ENCODE results near the gene ACOX2.

The ACOX2 gene

GRCh38 chr3:58490860-58491501, 46.0 kb downstream of the ACOX2 start:
- peaks cover 40% of the 10 kb centered on the region for H3K79me2 ChIP-seq (ENCODE audit: control insufficient read depth, low read length)
- no peak for TF ChIP-seq EZH2phosphoT487 (IDR thresholded peaks at IDR 0.05; ENCODE audit: borderline replicate concordance, low read length)
- TF ChIP-seq, protein P1, sequence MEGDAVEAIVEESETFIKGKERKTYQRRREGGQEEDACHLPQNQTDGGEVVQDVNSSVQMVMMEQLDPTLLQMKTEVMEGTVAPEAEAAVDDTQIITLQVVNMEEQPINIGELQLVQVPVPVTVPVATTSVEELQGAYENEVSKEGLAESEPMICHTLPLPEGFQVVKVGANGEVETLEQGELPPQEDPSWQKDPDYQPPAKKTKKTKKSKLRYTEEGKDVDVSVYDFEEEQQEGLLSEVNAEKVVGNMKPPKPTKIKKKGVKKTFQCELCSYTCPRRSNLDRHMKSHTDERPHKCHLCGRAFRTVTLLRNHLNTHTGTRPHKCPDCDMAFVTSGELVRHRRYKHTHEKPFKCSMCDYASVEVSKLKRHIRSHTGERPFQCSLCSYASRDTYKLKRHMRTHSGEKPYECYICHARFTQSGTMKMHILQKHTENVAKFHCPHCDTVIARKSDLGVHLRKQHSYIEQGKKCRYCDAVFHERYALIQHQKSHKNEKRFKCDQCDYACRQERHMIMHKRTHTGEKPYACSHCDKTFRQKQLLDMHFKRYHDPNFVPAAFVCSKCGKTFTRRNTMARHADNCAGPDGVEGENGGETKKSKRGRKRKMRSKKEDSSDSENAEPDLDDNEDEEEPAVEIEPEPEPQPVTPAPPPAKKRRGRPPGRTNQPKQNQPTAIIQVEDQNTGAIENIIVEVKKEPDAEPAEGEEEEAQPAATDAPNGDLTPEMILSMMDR (IDR thresholded peaks at IDR 0.05; ENCODE audit: low read depth, low read length, poor library complexity, severe bottlenecking), result no peak
- H3K27ac ChIP-seq (ENCODE audit: low read depth, low read length), result no peak overlapping the region
- H3K4me1 ChIP-seq (ENCODE audit: control insufficient read depth, low read length), result peaks cover 39% of the 10 kb centered on the region
- H3F3A ChIP-seq (ENCODE audit: control insufficient read depth, insufficient read depth), result peaks cover 5% of the 10 kb centered on the region; the same call in 1 of the 2 replicates
- H3K36me3 ChIP-seq (ENCODE audit: control insufficient read depth, low read length), result no peaks in the 10 kb centered on the region; the same call in 1 of the 2 replicates
- peak overlapping the region; percentile 78 for H3K4me2 ChIP-seq (ENCODE audit: low read length)
- H3K27me3 ChIP-seq (ENCODE audit: control insufficient read depth, low read length), result peaks cover 35% of the 10 kb centered on the region
- peak overlapping the region; percentile 72 for H3K4me3 ChIP-seq (ENCODE audit: low read length)
- no peaks in the 10 kb centered on the region for H3K9me2 ChIP-seq (replicated peaks; ENCODE audit: control insufficient read depth, low read length)
- H3K9me3 ChIP-seq (ENCODE audit: control insufficient read depth, insufficient read depth, low read length), result no peaks in the 10 kb centered on the region
- H4K20me1 ChIP-seq (ENCODE audit: control insufficient read depth, insufficient read depth, low read depth, low read length), result no peaks in the 10 kb centered on the region; the same call in 1 of the 2 replicates

DNA sequence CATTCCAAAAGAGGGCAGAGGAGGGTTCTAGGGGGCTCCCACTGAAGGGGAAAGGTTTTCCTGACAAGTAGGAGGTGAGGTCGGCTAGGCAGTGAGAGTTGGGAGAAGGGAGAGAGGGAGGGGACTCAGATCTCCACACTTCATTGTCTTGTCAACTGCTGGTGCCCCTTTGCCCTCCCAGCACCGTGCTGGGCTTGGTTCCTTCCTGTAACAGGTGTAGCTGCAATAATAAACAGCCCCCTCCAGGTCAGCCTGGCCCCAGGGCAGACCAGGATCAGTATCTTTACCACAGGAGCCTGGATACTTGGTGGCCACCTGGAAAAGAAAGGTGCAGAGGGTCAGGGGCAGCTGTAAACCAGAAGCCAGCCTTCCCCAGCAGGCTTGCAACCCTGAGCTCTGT, 48.0 kb downstream of the ACOX2 start:
- no peak overlapping the region for H3K4me3 ChIP-seq (ENCODE audit: low read length)
- no peaks in the 10 kb centered on the region for H3K9me2 ChIP-seq (replicated peaks; ENCODE audit: control insufficient read depth, low read length)
- no peak for TF ChIP-seq EZH2phosphoT487 (IDR thresholded peaks at IDR 0.05; ENCODE audit: borderline replicate concordance, low read length)
- TF ChIP-seq, protein P1 (IDR thresholded peaks at IDR 0.05; ENCODE audit: low read depth, low read length, poor library complexity, severe bottlenecking), result no peak
- peaks cover 35% of the 10 kb centered on the region for H3K27me3 ChIP-seq (ENCODE audit: control insufficient read depth, low read length)
- H3K36me3 ChIP-seq (ENCODE audit: control insufficient read depth, low read length), result no peaks in the 10 kb centered on the region
- H3K4me1 ChIP-seq (ENCODE audit: control insufficient read depth, low read length), result peaks cover 18% of the 10 kb centered on the region
- H3K9me3 ChIP-seq (ENCODE audit: control insufficient read depth, insufficient read depth, low read length), result no peaks in the 10 kb centered on the region
- no peak overlapping the region for H3K4me2 ChIP-seq (ENCODE audit: low read length)
- no peaks in the 10 kb centered on the region; the same call in 1 of the 2 replicates for H4K20me1 ChIP-seq (ENCODE audit: control insufficient read depth, insufficient read depth, low read depth, low read length)
- H3F3A ChIP-seq (ENCODE audit: control insufficient read depth, insufficient read depth), result peaks cover 5% of the 10 kb centered on the region; the same call in 1 of the 2 replicates
- H3K79me2 ChIP-seq (ENCODE audit: control insufficient read depth, low read length), result peaks cover 20% of the 10 kb centered on the region
- H3K27ac ChIP-seq (ENCODE audit: low read depth, low read length), result no peak overlapping the region

- Histone ChIP-seq H3K4me3 (ENCODE audit: low read length) (no peak overlapping the region), H3K36me3 (ENCODE audit: control insufficient read depth, low read length) (no peaks in the 10 kb centered on the region), H3K9me3 (ENCODE audit: control insufficient read depth, insufficient read depth, low read length) (no peaks in the 10 kb centered on the region), H3K9me2 (replicated peaks; ENCODE audit: control insufficient read depth, low read length) (no peaks in the 10 kb centered on the region), H3K27me3 (ENCODE audit: control insufficient read depth, low read length) (peaks cover 35% of the 10 kb centered on the region), H3K4me1 (ENCODE audit: control insufficient read depth, low read length) (peaks cover 16% of the 10 kb centered on the region), H3F3A (ENCODE audit: control insufficient read depth, insufficient read depth) (peaks cover 5% of the 10 kb centered on the region; the same call in 1 of the 2 replicates), H3K27ac (ENCODE audit: low read depth, low read length) (no peak overlapping the region), H3K4me2 (ENCODE audit: low read length) (no peak overlapping the region), H4K20me1 (ENCODE audit: control insufficient read depth, insufficient read depth, low read depth, low read length) (no peaks in the 10 kb centered on the region), H3K79me2 (ENCODE audit: control insufficient read depth, low read length) (peaks cover 4% of the 10 kb centered on the region)
- no peak for TF ChIP-seq EZH2phosphoT487 (IDR thresholded peaks at IDR 0.05; ENCODE audit: borderline replicate concordance, low read length)
- TF ChIP-seq, protein P1 (IDR thresholded peaks at IDR 0.05; ENCODE audit: low read depth, low read length, poor library complexity, severe bottlenecking), result no peak
Observed at GRCh38 chr3:58487140-58487886, 49.7 kb downstream of the ACOX2 start.

Measured in DOHH2 (cell line).